Renal cortex interstitium (tissue), 11 donors: ENCODE measurements around the gene MYH4. TPM values are rescaled to one million over a fixed set of nuclear protein-coding genes. Genes with fewer than 3 reads are reported as not detected.
A peak's percentile ranks its signal among the peaks of the same experiment; 100 is the strongest.

Experiments used
- DNase-seq, 11 donors: peaks; one replicate each; pipeline ENCODE4 v3.0.0-alpha.2; 2013; ENCODE audit warnings: low read depth in 9 of 11, low spot score in 4 of 11; ENCODE audit errors: extremely low read depth in 1 of 11
- polyA plus RNA-seq, 3 donors: library from polyadenylated mRNA; unstranded; fragments of 120-200 nt; gene quantifications; one replicate each; pipeline ENCODE4 v1.2.1, GENCODE V29; 2013; ENCODE audit not compliant: insufficient read length in 3 of 3

MYH4 gene
- polyA plus RNA-seq, 3 donors, result 0.08 to 0.22 (median 0.10) TPM

DNA sequence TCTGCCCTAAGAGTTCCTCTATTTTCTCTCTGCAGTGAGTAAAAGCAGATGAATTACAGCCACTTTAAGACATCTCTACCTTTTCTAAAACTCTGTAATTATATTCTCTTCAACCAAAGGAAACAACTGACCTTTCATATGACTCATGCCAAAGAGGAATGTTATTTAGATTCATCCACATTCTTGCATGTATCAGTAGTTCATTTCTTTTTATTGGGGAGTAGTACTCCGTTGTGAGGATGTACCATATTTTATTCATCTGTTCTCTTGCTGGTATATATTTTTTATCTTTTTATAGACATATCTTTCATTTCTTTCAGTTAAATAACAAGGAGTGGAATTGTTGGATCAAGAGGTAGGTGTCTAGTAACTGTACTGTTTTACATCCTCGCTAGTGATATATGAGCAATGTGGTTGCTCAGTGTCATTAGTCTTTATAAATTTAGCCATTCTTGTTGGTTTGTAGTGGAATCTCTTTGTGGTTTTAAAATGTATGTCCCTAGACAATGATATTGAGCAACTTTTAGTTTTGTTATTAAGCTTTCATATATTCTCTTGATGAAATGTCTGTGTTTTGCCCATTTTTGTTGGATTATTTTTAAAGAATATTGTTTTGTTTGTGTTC lies 39.8 kb downstream of the MYH4 start:
- no peak for DNase-seq

DNA sequence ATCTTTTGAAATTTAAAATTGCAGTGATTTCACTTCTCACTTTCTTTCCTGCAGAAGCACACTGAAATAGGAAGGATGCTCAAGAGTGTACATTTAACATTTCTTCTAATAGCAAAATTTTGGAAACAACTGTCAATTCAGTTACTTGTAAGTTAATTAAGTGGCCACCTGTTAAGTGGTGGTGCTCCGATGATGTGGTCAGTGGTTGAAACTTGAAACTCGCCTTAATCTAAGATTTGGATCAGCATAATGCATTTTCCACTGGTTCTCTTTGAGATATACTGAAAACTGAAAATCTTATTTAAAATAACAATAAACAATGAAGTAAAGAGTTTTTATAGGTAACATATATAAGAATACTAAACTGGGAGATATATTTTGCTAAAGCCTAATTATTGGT lies 40.6 kb downstream of the MYH4 start:
- DNase-seq, result no peak

DNA sequence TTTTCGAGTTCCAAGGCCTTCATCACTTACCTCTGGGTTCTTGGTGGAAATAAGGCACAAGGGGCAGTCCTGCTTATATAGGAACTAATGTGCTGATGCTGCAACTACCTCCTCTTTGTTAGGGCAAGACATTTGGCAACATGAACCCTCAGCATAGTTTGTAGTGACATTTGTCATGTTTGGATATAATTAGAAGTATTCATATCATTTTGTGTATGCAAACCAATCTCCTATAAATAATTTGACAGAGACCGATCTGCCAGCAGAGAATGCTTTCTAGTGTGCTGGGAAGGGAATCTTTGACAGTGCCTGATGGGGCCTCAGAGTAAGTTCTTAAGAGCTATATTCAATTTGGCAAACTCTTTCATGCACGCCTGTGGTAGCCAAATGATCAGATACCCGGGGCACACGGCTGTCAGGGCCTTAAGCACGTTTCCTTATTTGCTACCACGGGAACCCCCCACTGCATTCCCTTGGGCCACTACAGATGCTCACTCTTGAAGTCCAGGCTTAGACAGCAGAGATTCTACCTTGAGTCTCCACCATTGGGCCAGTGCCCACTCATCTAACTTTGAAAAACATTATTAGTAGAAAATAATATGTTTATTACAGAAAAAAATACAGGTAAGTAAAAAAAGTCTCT lies 47.3 kb downstream of the MYH4 start, which contains the start of gene MYH8:
TSS of gene MYH8 (minus strand) at position 51 of the 643 bp plus-strand sequence. CDS start 1,723 bp downstream, outside the sequence.
- DNase-seq, result no peak

DNA sequence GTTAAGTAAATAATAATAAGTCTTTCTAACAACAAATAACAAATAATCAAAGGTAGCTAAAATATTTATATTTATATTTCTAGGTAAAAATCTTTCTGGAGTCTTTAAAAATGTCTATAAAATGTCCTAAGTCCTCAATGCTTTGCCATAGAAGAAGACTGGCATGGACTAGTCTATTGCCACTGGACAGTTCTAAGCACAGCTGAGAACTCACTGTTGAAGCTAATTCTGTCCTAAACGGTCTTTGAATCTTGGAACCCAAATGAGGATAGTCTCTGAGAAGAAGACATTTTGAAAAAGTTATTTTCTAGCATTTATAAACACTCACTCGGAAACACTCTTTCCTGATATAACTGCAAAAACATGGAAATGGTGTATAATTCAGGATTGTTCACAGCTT lies 48.1 kb downstream of the MYH4 start:
- DNase-seq, result no peak

DNA sequence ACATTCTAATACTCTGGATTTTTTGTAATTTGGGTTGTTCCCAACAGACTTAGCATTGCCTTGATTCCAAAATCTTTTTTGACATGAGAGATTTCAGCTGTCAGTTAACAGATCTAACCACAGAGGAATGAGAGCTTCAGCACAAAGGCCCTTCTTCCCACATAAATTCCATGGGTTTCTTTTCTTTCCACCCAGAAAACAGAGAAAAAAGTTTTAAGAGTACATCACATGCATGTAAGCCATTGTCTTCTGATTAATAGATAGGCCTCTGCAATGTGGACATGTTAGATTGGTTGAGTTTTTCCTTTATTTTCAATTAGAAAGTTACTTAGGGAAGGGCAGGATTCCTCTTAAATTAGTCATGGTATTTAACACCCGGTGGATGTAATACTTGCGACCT lies 48.5 kb downstream of the MYH4 start:
- no peak for DNase-seq

DNA sequence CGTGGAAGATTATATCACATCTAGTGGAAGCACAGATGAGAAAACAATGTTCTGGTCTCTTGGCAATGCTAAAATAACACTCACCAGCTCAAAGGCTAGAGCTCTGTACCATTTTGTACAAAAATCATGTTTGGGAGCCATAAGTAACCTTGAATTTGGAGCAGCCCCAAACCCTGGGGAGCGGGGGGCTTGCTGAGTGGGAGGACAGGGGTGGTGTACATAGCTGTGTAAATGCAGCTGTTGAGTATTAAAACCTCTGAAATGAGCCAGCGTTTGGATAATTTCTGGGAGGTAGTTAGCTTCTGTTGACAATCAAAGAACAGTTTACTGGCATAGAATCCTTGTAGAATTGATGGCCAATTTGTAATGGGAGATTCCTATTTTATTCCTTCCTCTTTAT lies 51.9 kb downstream of the MYH4 start:
- DNase-seq, result peak in 1 of 11 donors; percentile 9

DNA sequence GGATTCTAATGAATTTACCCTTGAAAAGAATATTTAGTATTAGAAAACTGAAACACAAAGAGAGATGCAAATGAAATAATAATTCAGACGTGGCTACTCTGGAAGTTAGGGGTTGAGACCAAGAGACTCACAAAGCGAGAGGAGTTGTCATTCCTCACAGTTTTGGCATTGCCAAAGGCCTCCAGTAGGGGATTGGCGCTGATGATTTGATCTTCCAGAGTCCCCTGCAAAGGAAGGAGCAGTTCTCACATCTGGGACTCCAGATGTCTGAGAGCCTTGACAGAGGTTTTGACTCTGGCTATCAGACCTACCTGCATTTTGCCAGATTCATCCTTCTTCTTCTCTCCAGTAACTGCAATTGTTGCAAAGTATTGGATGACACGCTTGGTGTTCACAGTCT lies 54.2 kb downstream of the MYH4 start:
- DNase-seq, result no peak

DNA sequence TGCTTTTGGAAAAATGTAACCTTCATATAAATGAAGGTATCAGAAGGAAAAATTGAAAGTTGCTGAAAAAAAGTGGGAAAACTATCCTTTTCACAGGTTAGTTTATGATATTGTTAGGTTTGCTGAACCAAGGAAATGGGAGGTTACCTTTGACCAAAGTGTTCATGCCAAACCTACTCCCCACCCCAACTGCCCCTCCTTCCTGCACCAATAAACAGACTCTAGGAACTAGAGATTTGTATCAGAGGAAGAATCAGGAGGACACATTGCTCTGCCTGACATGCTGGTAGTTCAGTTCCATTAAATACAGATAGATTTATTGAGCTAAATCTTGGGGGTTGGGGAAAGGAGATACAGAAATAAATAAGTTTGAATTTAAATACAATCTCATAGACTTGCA lies 65.8 kb downstream of the MYH4 start:
- DNase-seq, result no peak

DNA sequence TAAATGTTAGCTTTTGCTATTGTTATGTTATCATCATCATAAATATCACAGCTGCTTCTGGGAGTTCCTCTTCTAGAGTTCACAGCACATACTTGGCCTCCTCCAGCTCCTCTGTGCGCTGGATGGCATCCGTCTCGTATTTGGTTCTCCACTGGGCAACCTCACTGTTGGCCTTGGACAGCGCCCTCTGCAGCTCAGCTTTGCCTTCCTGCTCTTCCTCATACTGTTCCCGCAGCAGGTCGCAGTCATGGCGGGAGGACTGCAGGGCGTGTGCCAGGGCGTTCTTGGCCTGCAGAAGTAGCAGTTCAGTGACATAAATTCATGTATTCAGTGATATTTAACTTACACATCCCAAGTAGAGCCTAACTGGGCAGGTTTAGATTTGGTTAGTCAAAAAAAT lies 71.0 kb downstream of the MYH4 start:
- no peak for DNase-seq

DNA sequence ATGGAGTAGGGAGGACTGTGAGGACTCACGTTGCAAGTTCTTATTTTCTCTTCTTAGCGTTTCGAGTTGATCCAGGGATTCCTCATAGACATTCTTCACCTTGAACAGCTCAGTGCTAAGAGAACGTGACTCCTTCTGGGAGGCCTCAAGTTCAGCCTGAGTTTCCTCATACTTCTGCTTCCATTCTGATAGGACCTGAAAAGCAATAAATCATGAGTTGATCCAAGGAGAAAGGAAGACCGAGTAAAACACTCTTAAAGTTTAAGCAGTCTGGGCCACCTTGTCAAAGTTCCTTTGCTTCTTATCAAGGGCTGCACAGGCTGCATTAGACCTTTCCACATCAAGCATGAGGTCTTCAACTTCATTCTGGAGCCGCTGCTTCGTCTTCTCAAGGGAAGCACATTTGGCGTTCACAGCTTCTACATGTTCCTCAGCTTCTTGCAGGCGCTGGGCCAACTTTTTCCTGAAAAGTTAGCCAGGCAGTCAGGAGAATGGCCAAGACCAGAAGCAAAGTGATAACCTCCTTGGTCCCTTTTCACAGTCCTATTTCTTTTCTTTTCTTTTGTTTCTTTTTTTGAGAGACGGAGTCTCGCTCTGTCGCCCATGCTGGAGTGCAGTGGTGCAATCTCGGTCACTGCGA lies 72.7 kb downstream of the MYH4 start:
- no peak for DNase-seq

DNA sequence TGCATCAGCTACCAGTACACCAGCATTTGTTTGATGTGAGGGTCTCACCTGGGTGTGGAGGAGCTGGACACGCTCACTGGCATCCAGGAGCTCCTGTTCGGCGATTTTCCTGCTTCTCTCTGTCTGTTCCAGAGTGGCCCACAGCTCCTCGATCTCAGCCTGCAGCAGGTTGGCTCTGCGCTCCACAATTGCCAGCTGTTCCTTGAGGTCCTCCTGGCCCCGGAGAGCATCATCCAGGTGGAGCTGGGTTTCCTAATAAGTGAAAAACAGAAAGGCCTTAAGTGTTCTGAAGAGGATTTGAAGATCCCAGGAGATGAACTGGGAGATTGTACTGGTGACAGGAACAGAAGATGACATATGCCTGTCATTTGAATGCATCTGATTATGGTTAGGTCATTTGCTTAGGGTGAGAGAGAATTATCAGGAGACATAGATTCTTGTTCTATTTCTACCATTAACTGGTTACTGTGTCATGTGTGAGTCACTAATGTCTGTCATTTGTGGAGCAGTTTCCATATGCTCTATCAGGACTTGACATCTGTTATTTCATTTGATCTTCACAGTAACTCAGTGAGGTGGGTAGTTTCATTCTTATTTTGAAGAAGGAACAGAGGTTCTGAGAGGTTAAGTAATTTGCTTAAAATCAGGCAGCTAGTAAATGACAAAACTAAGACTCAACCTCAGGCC lies 75.0 kb downstream of the MYH4 start:
- no peak for DNase-seq

Other genes starting within 250 kb of the MYH4 start
- under 1 TPM; 0.17 to 0.40 (median 0.19) TPM for gene MYH13, start 96.6 kb downstream of the MYH4 start, polyA plus RNA-seq
- gene MYH8, start 47.6 kb downstream of the MYH4 start, polyA plus RNA-seq, result 1 to 10 TPM in 1 of 3 donors, under 1 TPM in 2; 0.54 to 1.8 (median 0.67) TPM
- gene MYH1, start 49.0 kb upstream of the MYH4 start, polyA plus RNA-seq, result under 1 TPM in 2 of 3 donors, not detected in 1; 0.03 to 0.08 TPM
- under 1 TPM in 2 of 3 donors, not detected in 1; 0.07 to 0.11 TPM for gene MYH2, start 80.1 kb upstream of the MYH4 start, polyA plus RNA-seq
- 1 to 10 TPM; 3.9 to 7.4 (median 5.6) TPM for gene MYH3, start 187.8 kb upstream of the MYH4 start, polyA plus RNA-seq
- gene SCO1, start 228.0 kb upstream of the MYH4 start, polyA plus RNA-seq, result 10 to 100 TPM; 38.7 to 40.0 (median 39.5) TPM
- 10 to 100 TPM; 13.4 to 16.8 (median 15.9) TPM for gene ADPRM, start 228.0 kb upstream of the MYH4 start, polyA plus RNA-seq